ENCODE measurements around the gene E2F4. TPM values are rescaled to one million over a fixed set of nuclear protein-coding genes. Genes with fewer than 3 reads are reported as not detected.

Gene E2F4
- total RNA-seq, 2 donors from 2014 or later, result 71.8 to 72.8 TPM

GRCh38 chr16:67177743-67178699 lies 13.9 kb upstream of the E2F4 start:
- H3K27me3 Mint-ChIP-seq (ENCODE audit: insufficient read depth), result peaks cover 48% of the 10 kb centered on the region
- H3K27ac Mint-ChIP-seq, result no peak overlapping the region
- DNase-seq, result peak; percentile 97

DNA sequence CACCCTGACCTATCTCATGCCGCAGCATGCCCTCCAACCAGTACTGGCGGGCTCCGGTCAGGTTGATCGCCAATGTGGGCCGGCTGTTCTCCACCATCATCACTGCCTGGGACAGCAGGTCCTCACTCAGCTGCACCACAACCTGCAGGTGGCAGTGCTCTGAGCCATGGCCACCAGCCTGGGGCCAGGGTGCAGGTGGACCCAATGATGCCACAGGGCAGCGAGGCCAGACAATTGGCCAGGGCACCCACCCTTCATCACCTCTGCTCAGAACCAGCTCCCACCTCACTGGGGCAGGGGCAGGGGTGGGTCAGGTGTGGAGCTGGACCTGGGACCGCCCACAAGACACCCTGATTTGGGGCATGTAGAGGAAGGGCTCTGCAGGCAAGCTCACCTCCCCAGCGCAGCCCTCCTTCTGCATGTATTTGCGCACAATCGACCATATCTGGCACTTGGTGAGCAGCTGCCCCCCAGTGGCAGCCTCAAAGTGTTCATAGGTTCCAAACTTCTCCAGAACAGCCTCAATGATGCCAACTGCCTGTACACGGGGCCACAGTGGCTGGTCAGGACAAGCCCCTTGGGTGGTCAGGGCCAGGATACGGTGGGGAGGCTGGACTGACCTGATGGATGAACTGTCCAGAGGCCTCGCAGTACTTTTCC lies 12.4 kb upstream of the E2F4 start:
- no peak overlapping the region for H3K27ac ChIP-seq (ENCODE audit: low read depth, low read length)
- H3K4me3 Mint-ChIP-seq, result no peak overlapping the region
- H3K9ac ChIP-seq (ENCODE audit: extremely low read depth, low read length, poor library complexity, severe bottlenecking), result no peak overlapping the region
- TF ChIP-seq CTCF (conservative IDR thresholded peaks at IDR 0.05), result peak; percentile 59
- H3K9me3 Mint-ChIP-seq, result no peaks in the 10 kb centered on the region
- H3K27me3 ChIP-seq (ENCODE audit: control insufficient read depth, insufficient read depth, low read length, poor library complexity, severe bottlenecking), result peaks cover 43% of the 10 kb centered on the region
- H3K4me1 ChIP-seq (ENCODE audit: control insufficient read depth, insufficient read depth, low read length), result no peaks in the 10 kb centered on the region
- WGBS, 2 experiments (ENCODE audit: insufficient coverage in 1 of 2, insufficient read length in 1 of 2), result 94 to 96% methylated on average over 8 to 13 of the region's 13 CpGs
- H3K27me3 Mint-ChIP-seq (ENCODE audit: insufficient read depth), result peaks cover 38% of the 10 kb centered on the region
- H3K4me1 Mint-ChIP-seq, result peaks cover 3% of the 10 kb centered on the region
- DNase-seq, result peak; percentile 74
- peaks cover 7% of the 10 kb centered on the region for H3K36me3 ChIP-seq (ENCODE audit: control insufficient read depth, insufficient read depth, low read length)
- no peak overlapping the region for H3K4me3 ChIP-seq (ENCODE audit: low read length)
- peaks cover 9% of the 10 kb centered on the region for H3K36me3 Mint-ChIP-seq (ENCODE audit: low read depth)
- H3K27ac Mint-ChIP-seq, result no peak overlapping the region
- no peaks in the 10 kb centered on the region for H3K9me3 ChIP-seq (ENCODE audit: control insufficient read depth, low read length)

More at GRCh38 chr16:67177743-67178699, 13.9 kb upstream of the E2F4 start:
- H3K27ac ChIP-seq (ENCODE audit: low read depth, low read length), result no peak overlapping the region
- H3K9me3 ChIP-seq (ENCODE audit: control insufficient read depth, low read length), result no peaks in the 10 kb centered on the region
- H3K4me3 ChIP-seq (ENCODE audit: low read length), result peak overlapping the region; percentile 62
- peaks cover 12% of the 10 kb centered on the region for H3K4me1 Mint-ChIP-seq
- peak; percentile 21 for TF ChIP-seq CTCF (conservative IDR thresholded peaks at IDR 0.05)
- H3K36me3 ChIP-seq (ENCODE audit: control insufficient read depth, insufficient read depth, low read length), result peaks cover 7% of the 10 kb centered on the region
- H3K9me3 Mint-ChIP-seq, result no peaks in the 10 kb centered on the region
- no peaks in the 10 kb centered on the region for H3K4me1 ChIP-seq (ENCODE audit: control insufficient read depth, insufficient read depth, low read length)
- H3K9ac ChIP-seq (ENCODE audit: extremely low read depth, low read length, poor library complexity, severe bottlenecking), result no peak overlapping the region
- 8 to 22% methylated on average over 7 to 73 of the region's 73 CpGs for WGBS, 2 experiments (ENCODE audit: insufficient coverage in 1 of 2, insufficient read length in 1 of 2)
- peaks cover 9% of the 10 kb centered on the region for H3K36me3 Mint-ChIP-seq (ENCODE audit: low read depth)
- peaks cover 53% of the 10 kb centered on the region for H3K27me3 ChIP-seq (ENCODE audit: control insufficient read depth, insufficient read depth, low read length, poor library complexity, severe bottlenecking)
- H3K4me3 Mint-ChIP-seq, result peak overlapping the region; percentile 47

DNA sequence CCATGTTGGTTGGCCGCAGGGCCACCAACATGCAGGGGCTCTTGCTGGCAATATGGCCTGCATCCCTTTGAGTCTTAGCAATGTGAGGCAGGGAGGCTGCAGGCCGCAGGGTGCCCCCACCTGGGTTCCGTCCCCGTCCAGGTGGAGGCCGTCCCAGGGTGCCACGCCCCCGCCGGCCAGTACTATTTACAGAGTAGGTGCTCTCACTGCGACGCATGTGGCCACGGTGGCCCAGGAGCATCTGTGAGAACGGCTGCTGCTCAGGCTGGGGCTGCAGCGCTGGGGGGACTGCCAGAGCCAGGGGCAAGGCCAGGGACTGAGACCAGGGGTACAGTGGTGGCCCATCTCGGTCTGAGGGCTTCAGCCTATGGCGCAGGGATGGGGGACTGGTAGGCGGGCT lies 11.8 kb upstream of the E2F4 start:
- Histone ChIP-seq H3K9ac (ENCODE audit: extremely low read depth, low read length, poor library complexity, severe bottlenecking) (no peak overlapping the region), H3K36me3 (ENCODE audit: control insufficient read depth, insufficient read depth, low read length) (peaks cover 7% of the 10 kb centered on the region), H3K9me3 (ENCODE audit: control insufficient read depth, low read length) (no peaks in the 10 kb centered on the region), H3K27me3 (ENCODE audit: control insufficient read depth, insufficient read depth, low read length, poor library complexity, severe bottlenecking) (peaks cover 43% of the 10 kb centered on the region), H3K4me1 (ENCODE audit: control insufficient read depth, insufficient read depth, low read length) (no peaks in the 10 kb centered on the region), H3K27ac (ENCODE audit: low read depth, low read length) (no peak overlapping the region), H3K4me3 (ENCODE audit: low read length) (no peak overlapping the region)
- peaks cover 9% of the 10 kb centered on the region for H3K36me3 Mint-ChIP-seq (ENCODE audit: low read depth)
- no peak overlapping the region for H3K27ac Mint-ChIP-seq
- peaks cover 5% of the 10 kb centered on the region for H3K4me1 Mint-ChIP-seq
- DNase-seq, result no peak
- TF ChIP-seq CTCF (conservative IDR thresholded peaks at IDR 0.05), result no peak
- no peak overlapping the region for H3K4me3 Mint-ChIP-seq
- WGBS, 2 experiments (ENCODE audit: insufficient coverage in 1 of 2, insufficient read length in 1 of 2), result 94 to 100% methylated on average over 14 to 16 of the region's 16 CpGs
- H3K27me3 Mint-ChIP-seq (ENCODE audit: insufficient read depth), result peaks cover 38% of the 10 kb centered on the region
- H3K9me3 Mint-ChIP-seq, result no peaks in the 10 kb centered on the region

All from endodermal cell (in vitro differentiated cells).